ENCODE data around the gene RGS19. TPM values are rescaled to one million over a fixed set of nuclear protein-coding genes. Genes with fewer than 3 reads are reported as not detected.
A peak's percentile ranks its signal among the peaks of the same experiment; 100 is the strongest.

The RGS19 gene
- total RNA-seq, 1 experiment from 2014 or later: 12.8 TPM

- no peak overlapping the region for H3K4ac ChIP-seq (ENCODE audit: low read depth, low read length)
- no peak overlapping the region for H4K91ac ChIP-seq (ENCODE audit: insufficient read length, low read depth, low read length)
- no peak for DNase-seq
- H4K8ac ChIP-seq (replicated peaks; ENCODE audit: insufficient read length, low read depth, low read length): no peak overlapping the region
- no peak for TF ChIP-seq CTCF (conservative IDR thresholded peaks at IDR 0.05)
- no peak overlapping the region for H3K23ac ChIP-seq (ENCODE audit: insufficient read length, low read depth, low read length)
- H3K56ac ChIP-seq (ENCODE audit: insufficient read length, low read depth, low read length): no peak overlapping the region
- H2BK5ac ChIP-seq (ENCODE audit: insufficient read length, low read length): no peak overlapping the region
- no peaks in the 10 kb centered on the region for H4K20me1 ChIP-seq (ENCODE audit: control insufficient read depth, insufficient read depth, insufficient read length)
- no peak overlapping the region for H3K27ac ChIP-seq (ENCODE audit: insufficient read length, low read depth, low read length)
- no peak overlapping the region for H3K14ac ChIP-seq (ENCODE audit: insufficient read depth, low read length)
- no peaks in the 10 kb centered on the region; a peak in 1 of 7 replicates for H3K36me3 Mint-ChIP-seq (ENCODE audit: insufficient read depth in 1 of 3, low read depth in 3 of 3)
- peaks cover 34 to 41% of the 10 kb centered on the region in 2 experiments for H3K4me1 Mint-ChIP-seq
- no peak overlapping the region for H2BK12ac ChIP-seq (ENCODE audit: insufficient read length, low read depth, low read length)
- no peak overlapping the region for H2AFZ ChIP-seq (ENCODE audit: low read length)
- H3K18ac ChIP-seq (ENCODE audit: insufficient read length, low read depth, low read length): no peak overlapping the region
- H2AK5ac ChIP-seq (ENCODE audit: insufficient read length, low read length): no peak overlapping the region
- no peak overlapping the region for H3K27ac Mint-ChIP-seq
- H3K9ac ChIP-seq (ENCODE audit: extremely low read depth, insufficient read length, low read length): no peak overlapping the region
- H3K9me3 ChIP-seq (ENCODE audit: control insufficient read depth, low read depth, low read length): no peaks in the 10 kb centered on the region
- H3K27me3 ChIP-seq (ENCODE audit: insufficient read depth, low read length): no peaks in the 10 kb centered on the region
- peak overlapping the region; percentile 49 for H3K4me2 ChIP-seq (ENCODE audit: insufficient read depth, insufficient read length, low read length)
- no CpG with 5 or more reads among the region's 5 CpGs for WGBS (ENCODE audit: extremely low coverage, insufficient read length, low lambda C conversion rate)
- H3K23me2 ChIP-seq (ENCODE audit: insufficient read length, low read depth, low read length, poor library complexity, severe bottlenecking): peaks cover 6% of the 10 kb centered on the region
- H3K4me3 Mint-ChIP-seq: peak overlapping the region; percentile 77 to 84
- no peak overlapping the region for H3T11ph ChIP-seq (ENCODE audit: low read length)
- H2BK20ac ChIP-seq (ENCODE audit: low read depth, low read length, poor library complexity, severe bottlenecking): no peak overlapping the region
- H2BK120ac ChIP-seq (ENCODE audit: low read depth, low read length, poor library complexity, severe bottlenecking): no peak overlapping the region
- H2BK15ac ChIP-seq (ENCODE audit: low read depth, low read length): no peak overlapping the region
- no peak overlapping the region for H4K5ac ChIP-seq (ENCODE audit: insufficient read length, low read depth, low read length)
- peaks cover 1% of the 10 kb centered on the region; the same call in 1 of the 2 replicates for H3K4me1 ChIP-seq (ENCODE audit: insufficient read depth, low read length)
- peaks cover 5% of the 10 kb centered on the region for H3K27me3 Mint-ChIP-seq (ENCODE audit: low read depth)
- H3K9me3 Mint-ChIP-seq: no peaks in the 10 kb centered on the region; a peak in 1 of 5 replicates
- no peaks in the 10 kb centered on the region for H3K79me2 ChIP-seq (ENCODE audit: insufficient read depth, low read length)
- H3K79me1 ChIP-seq (ENCODE audit: insufficient read depth, low read depth, low read length, poor library complexity, severe bottlenecking): no peaks in the 10 kb centered on the region
Observed at GRCh38 chr20:64062276-64062595, 17.1 kb downstream of the RGS19 start.

All from H9 (cell line).